Fibroblast of lung (primary cell): ENCODE measurements around the gene SLC6A19. TPM values are rescaled to one million over a fixed set of nuclear protein-coding genes. Genes with fewer than 3 reads are reported as not detected.

Experiments used
- DNase-seq, 2 donors: peaks; one replicate each; pipeline versions ENCODE4 v3.0.0 to v3.0.0-alpha.2; 2010; ENCODE audit warnings: low read depth in 2 of 2
- H2AFZ ChIP-seq: 2 replicates; pipeline ENCODE4 v1.5.1; 2012; ENCODE audit warnings: low read length, control low read depth, inconsistent platforms
- H3K27ac ChIP-seq: 2 replicates; pipeline ENCODE4 v1.5.1; 2011; ENCODE audit warnings: low read length, control low read depth; ENCODE audit not compliant: insufficient read depth
- H3K27me3 ChIP-seq: 2 replicates; pipeline ENCODE4 v1.5.1; 2011; ENCODE audit warnings: mild to moderate bottlenecking, low read length; ENCODE audit not compliant: control insufficient read depth, insufficient read depth
- H3K36me3 ChIP-seq: 2 replicates; pipeline ENCODE4 v1.5.1; 2011; ENCODE audit warnings: low read length; ENCODE audit not compliant: control insufficient read depth, insufficient read depth
- H3K4me1 ChIP-seq: 2 replicates; pipeline ENCODE4 v1.5.1; 2011; ENCODE audit warnings: low read length; ENCODE audit not compliant: control insufficient read depth, insufficient read depth; ENCODE audit errors: extremely low read depth
- H3K4me2 ChIP-seq: 2 replicates; pipeline ENCODE4 v1.5.1; 2011; ENCODE audit warnings: low read length, control low read depth; ENCODE audit not compliant: insufficient read depth; ENCODE audit errors: extremely low read depth
- H3K4me3 ChIP-seq, 4 experiments: fragments of 200-600 bp in 1 of 4; sonication (generic) in 1 of 4; replicated peaks in 1 of 4; 2 replicates each; pipeline ENCODE4 v1.5.1; 2011 to 2016; ENCODE audit warnings: low read length in 4 of 4, low read depth in 3 of 4, mild to moderate bottlenecking in 3 of 4, control low read depth in 2 of 4, inconsistent platforms in 1 of 4, mixed read lengths in 1 of 4; ENCODE audit not compliant: insufficient read depth in 1 of 4; ENCODE audit errors: control extremely low read depth in 1 of 4
- H3K79me2 ChIP-seq: 2 replicates; pipeline ENCODE4 v1.5.1; 2012; ENCODE audit warnings: mild to moderate bottlenecking, low read length, inconsistent platforms; ENCODE audit not compliant: control insufficient read depth, insufficient read depth
- H3K9ac ChIP-seq: 2 replicates; pipeline ENCODE4 v1.5.1; 2011; ENCODE audit warnings: mild to moderate bottlenecking, low read length, control low read depth; ENCODE audit not compliant: insufficient read depth
- H3K9me3 ChIP-seq: 2 replicates; pipeline ENCODE4 v1.5.1; 2012; ENCODE audit warnings: low read depth, low read length; ENCODE audit not compliant: control insufficient read depth, insufficient read depth
- H4K20me1 ChIP-seq: 2 replicates; pipeline ENCODE4 v1.5.1; 2011; ENCODE audit warnings: low read length; ENCODE audit not compliant: control insufficient read depth, insufficient read depth; ENCODE audit errors: extremely low read depth
- EZH2 ChIP-seq: IDR thresholded peaks from 2 replicates; pipeline ENCODE4 v1.5.1; 2012; ENCODE audit warnings: low read length, control low read depth, mild to moderate bottlenecking; ENCODE audit errors: missing control alignments
- polyA plus RNA-seq, 2 donors: library from polyadenylated mRNA; depleted of rRNA in 1 of 2; stranded (reverse) in 1 of 2; unstranded in 1 of 2; fragments of >200 nt; gene quantifications; 2 replicates each; pipeline ENCODE4 v1.2.1, GENCODE V29; 2011 to 2012; ENCODE audit warnings: missing spikeins in 1 of 2
- total RNA-seq: library from RNA; depleted of rRNA; stranded (reverse); fragments of >200 nt; gene quantifications from 2 replicates; pipeline ENCODE4 v1.2.1, GENCODE V29; 2014
- TF ChIP-seq, protein P1 (sequence below), 2 donors: IDR thresholded peaks in 1 of 2; conservative IDR thresholded peaks in 1 of 2; 1 replicate in 1 of 2; 2 replicates in 1 of 2; pipeline ENCODE4 v1.5.1; 2011 to 2012; ENCODE audit warnings: low read length in 2 of 2, control low read depth in 1 of 2, inconsistent platforms in 1 of 2, low read depth in 1 of 2, mild to moderate bottlenecking in 1 of 2

Gene SLC6A19
- total and polyA plus RNA-seq, 2 donors (not counting 1 experiment from before 2014, with no cell fraction given): not detected

DNA sequence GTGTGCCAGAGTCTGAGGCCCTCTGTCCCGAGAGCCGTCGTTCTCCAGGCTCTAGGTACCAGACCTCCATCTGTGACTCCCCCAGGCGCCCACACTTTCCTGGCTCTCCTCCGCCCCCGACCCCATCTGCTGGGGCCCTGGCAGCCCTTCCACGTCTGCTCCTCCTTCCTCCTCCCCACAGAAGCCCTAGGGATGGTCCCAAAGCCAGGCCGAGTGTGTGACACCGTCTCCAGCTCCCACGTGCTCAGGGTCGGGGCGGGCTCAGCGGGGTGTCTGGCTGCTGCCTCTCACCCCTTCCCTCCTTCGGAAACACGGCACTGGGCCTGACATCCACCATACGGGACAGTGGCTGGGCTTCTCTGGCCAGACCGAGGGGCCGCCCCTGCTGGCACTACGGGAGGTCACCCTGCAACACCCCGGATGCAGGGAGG, 20.5 kb upstream of the SLC6A19 start:
- H3K9me3 ChIP-seq: no peaks in the 10 kb centered on the region
- no peaks in the 10 kb centered on the region for H3K36me3 ChIP-seq
- no peak overlapping the region for H3K4me3 ChIP-seq
- no peaks in the 10 kb centered on the region for H3K27me3 ChIP-seq
- DNase-seq: no peak
- H3K9ac ChIP-seq: no peak overlapping the region
- no peaks in the 10 kb centered on the region for H4K20me1 ChIP-seq
- no peaks in the 10 kb centered on the region for H3K4me1 ChIP-seq
- TF ChIP-seq, protein P1, sequence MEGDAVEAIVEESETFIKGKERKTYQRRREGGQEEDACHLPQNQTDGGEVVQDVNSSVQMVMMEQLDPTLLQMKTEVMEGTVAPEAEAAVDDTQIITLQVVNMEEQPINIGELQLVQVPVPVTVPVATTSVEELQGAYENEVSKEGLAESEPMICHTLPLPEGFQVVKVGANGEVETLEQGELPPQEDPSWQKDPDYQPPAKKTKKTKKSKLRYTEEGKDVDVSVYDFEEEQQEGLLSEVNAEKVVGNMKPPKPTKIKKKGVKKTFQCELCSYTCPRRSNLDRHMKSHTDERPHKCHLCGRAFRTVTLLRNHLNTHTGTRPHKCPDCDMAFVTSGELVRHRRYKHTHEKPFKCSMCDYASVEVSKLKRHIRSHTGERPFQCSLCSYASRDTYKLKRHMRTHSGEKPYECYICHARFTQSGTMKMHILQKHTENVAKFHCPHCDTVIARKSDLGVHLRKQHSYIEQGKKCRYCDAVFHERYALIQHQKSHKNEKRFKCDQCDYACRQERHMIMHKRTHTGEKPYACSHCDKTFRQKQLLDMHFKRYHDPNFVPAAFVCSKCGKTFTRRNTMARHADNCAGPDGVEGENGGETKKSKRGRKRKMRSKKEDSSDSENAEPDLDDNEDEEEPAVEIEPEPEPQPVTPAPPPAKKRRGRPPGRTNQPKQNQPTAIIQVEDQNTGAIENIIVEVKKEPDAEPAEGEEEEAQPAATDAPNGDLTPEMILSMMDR (conservative IDR thresholded peaks at IDR 0.05 in 1 of 2, IDR thresholded peaks at IDR 0.05 in 1 of 2; ENCODE audit: low read depth in 1 of 2, low read length in 2 of 2): no peak
- no peak for TF ChIP-seq EZH2
- H2AFZ ChIP-seq: no peak overlapping the region
- H3K4me2 ChIP-seq: no peak overlapping the region
- no peak overlapping the region for H3K27ac ChIP-seq
- H3K79me2 ChIP-seq: no peaks in the 10 kb centered on the region

DNA sequence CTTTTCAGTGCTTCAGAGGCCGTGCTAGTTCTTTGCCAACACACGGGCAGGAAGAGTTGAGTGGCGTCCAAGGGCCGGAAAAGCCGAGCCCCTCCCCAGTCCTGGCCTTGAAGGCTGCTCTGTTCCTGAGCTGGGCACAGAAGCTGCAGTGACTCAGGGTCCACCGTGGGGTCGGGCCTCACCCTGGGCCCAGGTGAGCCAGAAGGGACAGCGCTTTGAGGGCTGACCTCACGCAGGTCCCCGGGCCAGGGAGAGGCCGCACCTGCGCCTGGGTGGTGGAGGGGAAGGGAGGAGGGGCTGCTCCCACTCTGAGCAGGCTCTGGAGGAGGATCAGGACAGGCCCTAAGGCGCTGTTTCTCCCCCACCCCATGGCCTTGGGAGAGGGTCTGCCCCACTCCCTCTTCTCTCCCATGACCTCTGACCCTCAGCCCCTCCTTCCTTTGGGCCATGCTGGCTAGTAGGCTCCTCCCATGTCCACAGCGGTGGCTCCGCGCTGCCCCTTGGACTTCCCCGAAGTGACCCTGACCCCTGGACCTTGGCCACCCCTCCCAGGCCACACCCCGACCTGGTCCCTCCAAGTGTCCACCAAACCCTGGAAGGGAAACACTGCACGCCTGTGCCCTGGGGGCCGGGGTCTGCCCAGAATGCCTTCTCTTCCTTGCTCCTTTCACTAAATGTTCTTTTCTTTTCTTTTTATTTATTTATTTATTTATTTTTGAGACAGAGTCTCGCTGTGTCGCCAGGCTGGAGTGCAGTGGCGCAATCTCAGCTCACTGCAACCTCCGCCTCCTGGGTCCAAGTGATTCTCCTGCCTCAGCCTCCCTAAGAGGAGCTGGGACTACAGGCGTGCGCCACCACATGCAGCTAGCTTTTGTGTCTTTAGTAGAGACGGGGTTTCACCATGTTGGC, 19.7 kb upstream of the SLC6A19 start:
- Histone ChIP-seq H3K27ac (no peak overlapping the region), H3K4me3 (no peak overlapping the region), H3K4me1 (no peaks in the 10 kb centered on the region), H3K36me3 (no peaks in the 10 kb centered on the region), H3K4me2 (no peak overlapping the region), H3K9ac (no peak overlapping the region), H3K9me3 (no peaks in the 10 kb centered on the region), H3K79me2 (no peaks in the 10 kb centered on the region), H3K27me3 (no peaks in the 10 kb centered on the region), H2AFZ (no peak overlapping the region), H4K20me1 (no peaks in the 10 kb centered on the region)
- no peak for TF ChIP-seq EZH2
- TF ChIP-seq, protein P1 (conservative IDR thresholded peaks at IDR 0.05 in 1 of 2, IDR thresholded peaks at IDR 0.05 in 1 of 2; ENCODE audit: low read depth in 1 of 2, low read length in 2 of 2): no peak
- no peak for DNase-seq

DNA sequence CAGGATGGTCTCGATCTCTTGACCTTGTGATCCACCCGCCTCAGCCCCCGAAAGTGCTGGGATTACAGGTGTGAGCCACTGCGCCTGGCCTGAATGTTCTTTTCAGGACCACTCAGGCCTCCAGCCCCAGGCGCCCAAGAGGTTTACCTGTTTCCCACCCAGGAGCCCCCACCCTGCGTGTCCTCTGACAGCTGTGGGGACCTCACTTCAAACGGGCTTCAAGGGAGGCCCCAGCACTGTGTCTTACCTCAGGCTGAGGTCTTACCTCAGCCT, 19.1 kb upstream of the SLC6A19 start:
- no peaks in the 10 kb centered on the region for H3K9me3 ChIP-seq
- TF ChIP-seq EZH2: no peak
- H2AFZ ChIP-seq: no peak overlapping the region
- no peaks in the 10 kb centered on the region for H3K27me3 ChIP-seq
- no peaks in the 10 kb centered on the region for H3K79me2 ChIP-seq
- H3K4me1 ChIP-seq: no peaks in the 10 kb centered on the region
- no peak overlapping the region for H3K27ac ChIP-seq
- H3K9ac ChIP-seq: no peak overlapping the region
- no peaks in the 10 kb centered on the region for H4K20me1 ChIP-seq
- H3K36me3 ChIP-seq: no peaks in the 10 kb centered on the region
- no peak for DNase-seq
- H3K4me2 ChIP-seq: no peak overlapping the region
- no peak overlapping the region for H3K4me3 ChIP-seq
